ENCODE measurements around the gene NRXN3.

NRXN3 gene

GRCh38 chr14:79373451-79373850 lies 1203.3 kb downstream of the NRXN3 start:
- in situ Hi-C loops (cut with MboI; ENCODE audit: low sequenced_read_pairs) = no loop called here

GRCh38 chr14:79375356-79375755 lies 1205.2 kb downstream of the NRXN3 start:
- in situ Hi-C loops (cut with MboI; ENCODE audit: low sequenced_read_pairs) = no loop called here

GRCh38 chr14:79376557-79376956 lies 1206.4 kb downstream of the NRXN3 start:
- in situ Hi-C loops (cut with MboI; ENCODE audit: low sequenced_read_pairs) = no loop called here

GRCh38 chr14:79378020-79378419 lies 1207.8 kb downstream of the NRXN3 start:
- in situ Hi-C loops (cut with MboI; ENCODE audit: low sequenced_read_pairs) = no loop called here

GRCh38 chr14:79379266-79379665 lies 1209.1 kb downstream of the NRXN3 start:
- in situ Hi-C loops (cut with MboI; ENCODE audit: low sequenced_read_pairs) = no loop called here

- in situ Hi-C loops (cut with MboI; ENCODE audit: low sequenced_read_pairs) = no loop called here
Observed at GRCh38 chr14:79383031-79383430, 1212.9 kb downstream of the NRXN3 start.

GRCh38 chr14:79383475-79383874 lies 1213.3 kb downstream of the NRXN3 start:
- in situ Hi-C loops (cut with MboI; ENCODE audit: low sequenced_read_pairs) = no loop called here

GRCh38 chr14:79395061-79395460 lies 1224.9 kb downstream of the NRXN3 start:
- in situ Hi-C loops (cut with MboI; ENCODE audit: low sequenced_read_pairs) = no loop called here

- in situ Hi-C loops (cut with MboI; ENCODE audit: low sequenced_read_pairs) = no loop called here
Observed at GRCh38 chr14:79404874-79405511, 1234.8 kb downstream of the NRXN3 start.

- in situ Hi-C loops (cut with MboI; ENCODE audit: low sequenced_read_pairs) = no loop called here
Observed at GRCh38 chr14:79405512-79405910, 1235.3 kb downstream of the NRXN3 start.

GRCh38 chr14:79407572-79407971 lies 1237.4 kb downstream of the NRXN3 start:
- in situ Hi-C loops (cut with MboI; ENCODE audit: low sequenced_read_pairs) = no loop called here

GRCh38 chr14:79408696-79409095 lies 1238.5 kb downstream of the NRXN3 start:
- in situ Hi-C loops (cut with MboI; ENCODE audit: low sequenced_read_pairs) = no loop called here

- in situ Hi-C loops (cut with MboI; ENCODE audit: low sequenced_read_pairs) = no loop called here
Observed at GRCh38 chr14:79411403-79412174, 1241.4 kb downstream of the NRXN3 start.

GRCh38 chr14:79412822-79413221 lies 1242.6 kb downstream of the NRXN3 start:
- in situ Hi-C loops (cut with MboI; ENCODE audit: low sequenced_read_pairs) = no loop called here

- in situ Hi-C loops (cut with MboI; ENCODE audit: low sequenced_read_pairs) = no loop called here
Observed at GRCh38 chr14:79413734-79414428, 1243.7 kb downstream of the NRXN3 start.

GRCh38 chr14:79415726-79416125 lies 1245.6 kb downstream of the NRXN3 start:
- in situ Hi-C loops (cut with MboI; ENCODE audit: low sequenced_read_pairs) = no loop called here

- in situ Hi-C loops (cut with MboI; ENCODE audit: low sequenced_read_pairs) = no loop called here
Observed at GRCh38 chr14:79417961-79418360, 1247.8 kb downstream of the NRXN3 start.

- in situ Hi-C loops (cut with MboI; ENCODE audit: low sequenced_read_pairs) = no loop called here
Observed at GRCh38 chr14:79418649-79419415, 1248.7 kb downstream of the NRXN3 start.

GRCh38 chr14:79419571-79420327 lies 1249.6 kb downstream of the NRXN3 start:
- in situ Hi-C loops (cut with MboI; ENCODE audit: low sequenced_read_pairs) = no loop called here

GRCh38 chr14:79420725-79421124 lies 1250.6 kb downstream of the NRXN3 start:
- in situ Hi-C loops (cut with MboI; ENCODE audit: low sequenced_read_pairs) = no loop called here

Data from HL-60/S4 (cell line).